GM12878 (cell line): ENCODE results near the gene PRKCE. TPM values are rescaled to one million over a fixed set of nuclear protein-coding genes. Genes with fewer than 3 reads are reported as not detected.

ENCODE experiments used
- ATF7 ChIP-seq: fragments of 450-650 bp; IDR thresholded peaks from 2 replicates; pipeline ENCODE4 v1.6.1; 2016; ENCODE audit warnings: low read depth, mild to moderate bottlenecking
- BCL11A ChIP-seq: IDR thresholded peaks from 2 replicates; pipeline ENCODE4 v1.6.1; 2011; ENCODE audit warnings: low read depth, low read length
- BHLHE40 ChIP-seq, 2 experiments: fragments of 450-650 bp in 1 of 2; IDR thresholded peaks; 2 replicates each; pipeline ENCODE4 v1.6.1; 2011 to 2017; ENCODE audit warnings: low read depth in 2 of 2, borderline replicate concordance in 1 of 2, improper control_type of control experiment in 1 of 2, low read length in 1 of 2, mild to moderate bottlenecking in 1 of 2
- BRCA1 ChIP-seq: IDR thresholded peaks from 2 replicates; pipeline ENCODE4 v1.6.1; 2011; ENCODE audit warnings: low read depth, low read length, improper control_type of control experiment
- CBX3 ChIP-seq: fragments of 200-600 bp; sonication (generic); IDR thresholded peaks from 2 replicates; pipeline ENCODE4 v1.6.1; 2016; ENCODE audit warnings: low read depth, borderline replicate concordance
- CREB1 ChIP-seq: IDR thresholded peaks from 2 replicates; pipeline ENCODE4 v1.6.1; 2012; ENCODE audit warnings: low read depth, mild to moderate bottlenecking, inconsistent platforms
- CREM ChIP-seq: IDR thresholded peaks from 2 replicates; pipeline ENCODE4 v1.6.1; 2014; ENCODE audit warnings: antibody characterized with exemption, low read depth
- DPF2 ChIP-seq: fragments of 450-650 bp; IDR thresholded peaks from 2 replicates; pipeline ENCODE4 v1.6.1; 2017; ENCODE audit warnings: mild to moderate bottlenecking
- JUND ChIP-seq: IDR thresholded peaks from 2 replicates; pipeline ENCODE4 v1.6.1; 2012; ENCODE audit warnings: low read depth, mild to moderate bottlenecking, low read length, improper control_type of control experiment, moderate library complexity
- NR2F1 ChIP-seq: fragments of 450-650 bp; conservative IDR thresholded peaks from 2 replicates; pipeline ENCODE4 v1.6.1; 2017; ENCODE audit warnings: mild to moderate bottlenecking
- PAX5 ChIP-seq: IDR thresholded peaks from 2 replicates; pipeline ENCODE4 v1.6.1; 2011; ENCODE audit warnings: low read depth, low read length, borderline replicate concordance
- RFX5 ChIP-seq: IDR thresholded peaks from 2 replicates; pipeline ENCODE4 v1.6.1; 2011; ENCODE audit warnings: low read depth, low read length, improper control_type of control experiment
- SIX5 ChIP-seq: IDR thresholded peaks from 2 replicates; pipeline ENCODE4 v1.6.1; 2011; ENCODE audit warnings: mild to moderate bottlenecking, low read depth, low read length, moderate library complexity; ENCODE audit not compliant: severe bottlenecking
- SPI1 ChIP-seq: IDR thresholded peaks from 2 replicates; pipeline ENCODE4 v1.6.1; 2011; ENCODE audit warnings: low read depth, mild to moderate bottlenecking, low read length, moderate library complexity, borderline replicate concordance; ENCODE audit not compliant: insufficient read depth
- polyA plus RNA-seq, 11 experiments: library from polyadenylated mRNA; depleted of rRNA in 4 of 11; unstranded in 6 of 11; stranded (reverse) in 5 of 11; fragments of >200 nt; fragmentation: Nextera tagmentation in 4 of 11; fragmentation: Illumina TruSeq in 1 of 11; extraction: Ambion mirVana in 4 of 11; extraction: Trizol in 1 of 11; gene quantifications; 1 replicate in 1 of 11; 2 replicates in 10 of 11; pipeline versions ENCODE4 v1.2.1 to v1.2.3, GENCODE V29; 2011 to 2016; ENCODE audit warnings: inconsistent platforms in 2 of 11, missing spikeins in 2 of 11, low read depth in 1 of 11
- total RNA-seq, 4 experiments: library from RNA; depleted of rRNA in 3 of 4; stranded (reverse); fragments of >200 nt in 3 of 4; fragmentation: Illumina TruSeq in 1 of 4; extraction: Trizol in 1 of 4; gene quantifications; 2 replicates each; pipeline versions ENCODE4 v1.2.1 to v1.2.3, GENCODE V29; 2013 to 2021
- TF ChIP-seq, protein P1 (sequence below): fragments of 450-650 bp; IDR thresholded peaks from 2 replicates; pipeline ENCODE4 v1.6.1; 2017; ENCODE audit warnings: mild to moderate bottlenecking, moderate library complexity
- TF ChIP-seq, protein P2 (sequence below): fragments of 450-650 bp; IDR thresholded peaks from 2 replicates; pipeline ENCODE4 v1.6.1; 2017; ENCODE audit warnings: mild to moderate bottlenecking, moderate library complexity

Gene PRKCE
- total and polyA plus RNA-seq, 10 of the 15 experiments (the other 5 are each of a cell fraction or from before 2014, with no cell fraction given) = 2.6 to 28.2 (median 11.3) TPM

DNA sequence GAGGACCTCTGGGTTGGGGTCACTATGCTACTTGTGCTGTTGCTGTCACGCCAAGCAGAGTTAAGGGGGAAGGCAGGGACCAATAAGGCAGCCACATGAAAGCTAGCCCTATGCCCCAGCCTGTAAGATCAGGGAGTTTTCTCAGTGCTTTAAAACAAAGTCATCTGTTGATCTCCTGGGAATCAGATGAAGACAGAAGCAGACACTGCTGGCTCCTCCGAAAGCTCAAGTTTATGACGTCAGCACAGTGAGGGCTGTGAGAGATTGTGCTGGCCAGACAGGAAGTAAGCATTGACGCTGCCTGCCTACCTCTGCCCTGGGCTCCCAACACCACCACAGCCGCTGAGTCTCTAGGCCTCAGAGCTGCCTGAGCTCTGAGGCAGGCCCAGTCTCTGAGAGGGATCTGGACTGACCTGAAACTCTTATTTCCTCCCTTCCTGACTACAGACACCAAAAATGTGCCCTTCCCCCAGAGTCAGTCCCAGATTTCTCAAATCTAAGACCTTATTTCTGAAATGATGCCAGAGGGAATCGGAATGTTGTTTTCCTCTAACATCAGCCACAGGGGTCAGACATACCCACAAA is 527.7 kb downstream of the PRKCE start (continued):
- TF ChIP-seq, protein P1, sequence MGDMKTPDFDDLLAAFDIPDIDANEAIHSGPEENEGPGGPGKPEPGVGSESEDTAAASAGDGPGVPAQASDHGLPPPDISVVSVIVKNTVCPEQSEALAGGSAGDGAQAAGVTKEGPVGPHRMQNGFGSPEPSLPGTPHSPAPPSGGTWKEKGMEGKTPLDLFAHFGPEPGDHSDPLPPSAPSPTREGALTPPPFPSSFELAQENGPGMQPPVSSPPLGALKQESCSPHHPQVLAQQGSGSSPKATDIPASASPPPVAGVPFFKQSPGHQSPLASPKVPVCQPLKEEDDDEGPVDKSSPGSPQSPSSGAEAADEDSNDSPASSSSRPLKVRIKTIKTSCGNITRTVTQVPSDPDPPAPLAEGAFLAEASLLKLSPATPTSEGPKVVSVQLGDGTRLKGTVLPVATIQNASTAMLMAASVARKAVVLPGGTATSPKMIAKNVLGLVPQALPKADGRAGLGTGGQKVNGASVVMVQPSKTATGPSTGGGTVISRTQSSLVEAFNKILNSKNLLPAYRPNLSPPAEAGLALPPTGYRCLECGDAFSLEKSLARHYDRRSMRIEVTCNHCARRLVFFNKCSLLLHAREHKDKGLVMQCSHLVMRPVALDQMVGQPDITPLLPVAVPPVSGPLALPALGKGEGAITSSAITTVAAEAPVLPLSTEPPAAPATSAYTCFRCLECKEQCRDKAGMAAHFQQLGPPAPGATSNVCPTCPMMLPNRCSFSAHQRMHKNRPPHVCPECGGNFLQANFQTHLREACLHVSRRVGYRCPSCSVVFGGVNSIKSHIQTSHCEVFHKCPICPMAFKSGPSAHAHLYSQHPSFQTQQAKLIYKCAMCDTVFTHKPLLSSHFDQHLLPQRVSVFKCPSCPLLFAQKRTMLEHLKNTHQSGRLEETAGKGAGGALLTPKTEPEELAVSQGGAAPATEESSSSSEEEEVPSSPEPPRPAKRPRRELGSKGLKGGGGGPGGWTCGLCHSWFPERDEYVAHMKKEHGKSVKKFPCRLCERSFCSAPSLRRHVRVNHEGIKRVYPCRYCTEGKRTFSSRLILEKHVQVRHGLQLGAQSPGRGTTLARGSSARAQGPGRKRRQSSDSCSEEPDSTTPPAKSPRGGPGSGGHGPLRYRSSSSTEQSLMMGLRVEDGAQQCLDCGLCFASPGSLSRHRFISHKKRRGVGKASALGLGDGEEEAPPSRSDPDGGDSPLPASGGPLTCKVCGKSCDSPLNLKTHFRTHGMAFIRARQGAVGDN = peak; percentile 93
- TF ChIP-seq BHLHE40 (IDR thresholded peaks at IDR 0.05; ENCODE audit: borderline replicate concordance in 1 of 2, low read depth in 2 of 2, low read length in 1 of 2) (peak in 1 of 2 experiments; percentile 32; a peak in 1 of 4 replicates), SPI1 (peak; percentile 21; the same call in 1 of the 2 replicates), BCL11A (no peak), NR2F1 (peak; percentile 70), DPF2 (0 out of 2 replicates have a peak, but pooled peaks have one; percentile 31), RFX5 (no peak), BRCA1 (no peak), PAX5 (no peak), SIX5 (no peak), CREB1 (peak; percentile 82), ATF7 (peak; percentile 97), JUND (no peak), CREM (peak; percentile 82), CBX3 (no peak)
- TF ChIP-seq, protein P2, sequence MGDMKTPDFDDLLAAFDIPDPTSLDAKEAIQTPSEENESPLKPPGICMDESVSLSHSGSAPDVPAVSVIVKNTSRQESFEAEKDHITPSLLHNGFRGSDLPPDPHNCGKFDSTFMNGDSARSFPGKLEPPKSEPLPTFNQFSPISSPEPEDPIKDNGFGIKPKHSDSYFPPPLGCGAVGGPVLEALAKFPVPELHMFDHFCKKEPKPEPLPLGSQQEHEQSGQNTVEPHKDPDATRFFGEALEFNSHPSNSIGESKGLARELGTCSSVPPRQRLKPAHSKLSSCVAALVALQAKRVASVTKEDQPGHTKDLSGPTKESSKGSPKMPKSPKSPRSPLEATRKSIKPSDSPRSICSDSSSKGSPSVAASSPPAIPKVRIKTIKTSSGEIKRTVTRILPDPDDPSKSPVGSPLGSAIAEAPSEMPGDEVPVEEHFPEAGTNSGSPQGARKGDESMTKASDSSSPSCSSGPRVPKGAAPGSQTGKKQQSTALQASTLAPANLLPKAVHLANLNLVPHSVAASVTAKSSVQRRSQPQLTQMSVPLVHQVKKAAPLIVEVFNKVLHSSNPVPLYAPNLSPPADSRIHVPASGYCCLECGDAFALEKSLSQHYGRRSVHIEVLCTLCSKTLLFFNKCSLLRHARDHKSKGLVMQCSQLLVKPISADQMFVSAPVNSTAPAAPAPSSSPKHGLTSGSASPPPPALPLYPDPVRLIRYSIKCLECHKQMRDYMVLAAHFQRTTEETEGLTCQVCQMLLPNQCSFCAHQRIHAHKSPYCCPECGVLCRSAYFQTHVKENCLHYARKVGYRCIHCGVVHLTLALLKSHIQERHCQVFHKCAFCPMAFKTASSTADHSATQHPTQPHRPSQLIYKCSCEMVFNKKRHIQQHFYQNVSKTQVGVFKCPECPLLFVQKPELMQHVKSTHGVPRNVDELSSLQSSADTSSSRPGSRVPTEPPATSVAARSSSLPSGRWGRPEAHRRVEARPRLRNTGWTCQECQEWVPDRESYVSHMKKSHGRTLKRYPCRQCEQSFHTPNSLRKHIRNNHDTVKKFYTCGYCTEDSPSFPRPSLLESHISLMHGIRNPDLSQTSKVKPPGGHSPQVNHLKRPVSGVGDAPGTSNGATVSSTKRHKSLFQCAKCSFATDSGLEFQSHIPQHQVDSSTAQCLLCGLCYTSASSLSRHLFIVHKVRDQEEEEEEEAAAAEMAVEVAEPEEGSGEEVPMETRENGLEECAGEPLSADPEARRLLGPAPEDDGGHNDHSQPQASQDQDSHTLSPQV = peak; percentile 69; the same call in 1 of the 2 replicates
